Measurements from ENCODE around the gene CIITA. TPM values are rescaled to one million over a fixed set of nuclear protein-coding genes. Genes with fewer than 3 reads are reported as not detected.
"Not testable (repeated sequence)": the region's sequence is repeated elsewhere in the genome, so short reads cannot be mapped to it uniquely, and the experiment has no call there.

Gene CIITA
- total and polyA plus RNA-seq, 8 donors = under 0.01 to 67.1 (median 12.8) TPM

GRCh38 chr16:10966129-10966528 is 89.1 kb downstream of the CIITA start:
- intact Hi-C loops (cut with DNase I; ENCODE audit: low total_unique reads) = loop anchor here (5.0 kb wide), 1 partner anchor 386 kb away; no protein-coding TSS in a partner anchor
- Histone ChIP-seq H3K27me3 (no peaks in the 10 kb centered on the region), H3K4me3 (no peak overlapping the region), H3K9me3 (no peaks in the 10 kb centered on the region), H3K27ac (no peak overlapping the region), H3K36me3 (peaks cover 11 to 67% (median 57%) of the 10 kb centered on the region in 4 donors), H3K4me1 (peaks cover 14 to 22% (median 17%) of the 10 kb centered on the region in 4 donors)
- TF ChIP-seq POLR2AphosphoS5 (IDR thresholded peaks at IDR 0.05) (no peak), CTCF (IDR thresholded peaks at IDR 0.05) (no peak), EP300 (IDR thresholded peaks at IDR 0.05) (no peak), POLR2A (IDR thresholded peaks at IDR 0.05) (no peak)
- DNase-seq = no peak
- 74 to 83% (median 78%) methylated on average over 5 of the region's 5 CpGs for WGBS, 5 donors

GRCh38 chr16:10966559-10966958 is 89.6 kb downstream of the CIITA start:
- H3K9me3 ChIP-seq, H3K4me3 ChIP-seq, DNase-seq, H3K27me3 ChIP-seq, H3K27ac ChIP-seq: not testable (repeated sequence)
- H3K4me1 ChIP-seq = peaks cover 16 to 27% (median 19%) of the 10 kb centered on the region in 4 donors
- 57 to 65% (median 61%) methylated on average over 4 of the region's 4 CpGs for WGBS, 5 donors
- intact Hi-C loops (cut with DNase I; ENCODE audit: low total_unique reads) = loop anchor here (5.0 kb wide), 1 partner anchor 386 kb away; no protein-coding TSS in a partner anchor
- peaks cover 12 to 67% (median 58%) of the 10 kb centered on the region in 4 donors for H3K36me3 ChIP-seq

GRCh38 chr16:10967986-10968385 is 91.0 kb downstream of the CIITA start:
- Histone ChIP-seq H3K36me3 (peaks cover 6 to 64% (median 52%) of the 10 kb centered on the region in 4 donors), H3K27me3 (no peaks in the 10 kb centered on the region), H3K27ac (no peak overlapping the region), H3K4me3 (no peak overlapping the region), H3K4me1 (peaks cover 19 to 33% (median 20%) of the 10 kb centered on the region in 4 donors), H3K9me3 (no peaks in the 10 kb centered on the region)
- DNase-seq = peak; percentile 40 to 81
- WGBS, 5 donors = 40 to 58% (median 46%) methylated on average over 1 to 5 of the region's 5 CpGs
- no peak for TF ChIP-seq POLR2AphosphoS5 (IDR thresholded peaks at IDR 0.05)
- TF ChIP-seq EP300 (IDR thresholded peaks at IDR 0.05) = no peak
- TF ChIP-seq POLR2A (IDR thresholded peaks at IDR 0.05) = no peak
- no peak for TF ChIP-seq CTCF (IDR thresholded peaks at IDR 0.05)
- intact Hi-C loops (cut with DNase I; ENCODE audit: low total_unique reads) = loop anchor here (5.0 kb wide), 1 partner anchor 384 kb away; no protein-coding TSS in a partner anchor

GRCh38 chr16:10968498-10968897 is 91.5 kb downstream of the CIITA start:
- 79 to 91% (median 87%) methylated on average over 3 of the region's 3 CpGs for WGBS, 5 donors
- intact Hi-C loops (cut with DNase I; ENCODE audit: low total_unique reads) = loop anchor here (5.0 kb wide), 1 partner anchor 384 kb away; no protein-coding TSS in a partner anchor
- no peaks in the 10 kb centered on the region for H3K9me3 ChIP-seq

More at GRCh38 chr16:10968498-10968897, 91.5 kb downstream of the CIITA start:
- no peak for DNase-seq
- H3K4me1 ChIP-seq = peaks cover 19 to 33% (median 20%) of the 10 kb centered on the region in 4 donors
- TF ChIP-seq POLR2A (IDR thresholded peaks at IDR 0.05) = no peak
- no peak for TF ChIP-seq EP300 (IDR thresholded peaks at IDR 0.05)
- no peak for TF ChIP-seq CTCF (IDR thresholded peaks at IDR 0.05)
- TF ChIP-seq POLR2AphosphoS5 (IDR thresholded peaks at IDR 0.05) = no peak
- H3K36me3 ChIP-seq = peaks cover 2 to 64% (median 52%) of the 10 kb centered on the region in 4 donors
- H3K27ac ChIP-seq = no peak overlapping the region
- H3K4me3 ChIP-seq = no peak overlapping the region
- H3K27me3 ChIP-seq = no peaks in the 10 kb centered on the region

Measured in stomach (tissue), 9 donors.